ENCODE results near the gene NDUFA7. TPM values are rescaled to one million over a fixed set of nuclear protein-coding genes. Genes with fewer than 3 reads are reported as not detected.

The NDUFA7 gene
- total RNA-seq, 1 experiment from 2014 or later: 73.0 TPM

DNA sequence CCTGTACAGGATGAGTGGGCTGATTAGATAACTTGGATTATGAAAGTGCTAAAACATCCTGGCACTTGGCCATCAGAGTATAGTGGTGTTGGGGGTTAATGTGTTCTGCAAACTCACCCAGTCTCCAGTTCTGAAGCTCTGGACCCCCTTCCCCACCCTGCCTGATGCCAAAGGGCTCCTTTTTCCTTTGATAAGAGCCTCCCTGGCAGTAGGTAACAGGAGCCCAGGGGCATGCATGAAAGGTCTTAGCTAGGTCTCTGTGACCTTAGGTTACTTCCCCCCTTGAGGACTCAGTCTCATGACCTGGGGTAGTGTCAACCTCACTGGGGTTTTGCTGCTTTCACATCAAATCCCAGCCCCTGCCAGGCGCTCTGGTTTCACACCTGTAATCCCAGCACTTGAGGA lies 2.6 kb upstream of the NDUFA7 start:
- no peak for DNase-seq
- no peak overlapping the region for H3K27ac Mint-ChIP-seq

More for the DNA sequence above, 2.6 kb upstream of the NDUFA7 start:
- Mint-ChIP-seq H3K36me3 (ENCODE audit: insufficient read depth in 1 of 3, low read depth in 3 of 3) (peaks cover 14 to 31% (median 22%) of the 10 kb centered on the region in 3 experiments), H3K9me3 (peaks cover 0 to 3% of the 10 kb centered on the region in 2 experiments; a peak in 2 of 5 replicates), H3K27me3 (ENCODE audit: low read depth) (peaks cover 8% of the 10 kb centered on the region), H3K4me3 (peak overlapping the region; percentile 96 to 98; a peak in 3 of 5 replicates), H3K4me1 (peaks cover 12 to 25% of the 10 kb centered on the region in 2 experiments)
- no peak overlapping the region for H3K23ac ChIP-seq (ENCODE audit: insufficient read length, low read depth, low read length)
- peaks cover 6% of the 10 kb centered on the region for H3K23me2 ChIP-seq (ENCODE audit: insufficient read length, low read depth, low read length, poor library complexity, severe bottlenecking)
- H4K5ac ChIP-seq (ENCODE audit: insufficient read length, low read depth, low read length): no peak overlapping the region
- no peak overlapping the region for H3T11ph ChIP-seq (ENCODE audit: low read length)
- H3K18ac ChIP-seq (ENCODE audit: insufficient read length, low read depth, low read length): no peak overlapping the region
- H2BK120ac ChIP-seq (ENCODE audit: low read depth, low read length, poor library complexity, severe bottlenecking): no peak overlapping the region
- H3K9me3 ChIP-seq (ENCODE audit: control insufficient read depth, low read depth, low read length): no peaks in the 10 kb centered on the region
- H4K20me1 ChIP-seq (ENCODE audit: control insufficient read depth, insufficient read depth, insufficient read length): no peaks in the 10 kb centered on the region
- no peak overlapping the region for H2BK20ac ChIP-seq (ENCODE audit: low read depth, low read length, poor library complexity, severe bottlenecking)
- H3K4ac ChIP-seq (ENCODE audit: low read depth, low read length): no peak overlapping the region
- no peak overlapping the region for H2AFZ ChIP-seq (ENCODE audit: low read length)
- TF ChIP-seq, protein P1, sequence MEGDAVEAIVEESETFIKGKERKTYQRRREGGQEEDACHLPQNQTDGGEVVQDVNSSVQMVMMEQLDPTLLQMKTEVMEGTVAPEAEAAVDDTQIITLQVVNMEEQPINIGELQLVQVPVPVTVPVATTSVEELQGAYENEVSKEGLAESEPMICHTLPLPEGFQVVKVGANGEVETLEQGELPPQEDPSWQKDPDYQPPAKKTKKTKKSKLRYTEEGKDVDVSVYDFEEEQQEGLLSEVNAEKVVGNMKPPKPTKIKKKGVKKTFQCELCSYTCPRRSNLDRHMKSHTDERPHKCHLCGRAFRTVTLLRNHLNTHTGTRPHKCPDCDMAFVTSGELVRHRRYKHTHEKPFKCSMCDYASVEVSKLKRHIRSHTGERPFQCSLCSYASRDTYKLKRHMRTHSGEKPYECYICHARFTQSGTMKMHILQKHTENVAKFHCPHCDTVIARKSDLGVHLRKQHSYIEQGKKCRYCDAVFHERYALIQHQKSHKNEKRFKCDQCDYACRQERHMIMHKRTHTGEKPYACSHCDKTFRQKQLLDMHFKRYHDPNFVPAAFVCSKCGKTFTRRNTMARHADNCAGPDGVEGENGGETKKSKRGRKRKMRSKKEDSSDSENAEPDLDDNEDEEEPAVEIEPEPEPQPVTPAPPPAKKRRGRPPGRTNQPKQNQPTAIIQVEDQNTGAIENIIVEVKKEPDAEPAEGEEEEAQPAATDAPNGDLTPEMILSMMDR (conservative IDR thresholded peaks at IDR 0.05): no peak
- H2BK5ac ChIP-seq (ENCODE audit: insufficient read length, low read length): no peak overlapping the region
- no peak overlapping the region for H2BK15ac ChIP-seq (ENCODE audit: low read depth, low read length)
- H2AK5ac ChIP-seq (ENCODE audit: insufficient read length, low read length): no peak overlapping the region
- no peak overlapping the region for H4K91ac ChIP-seq (ENCODE audit: insufficient read length, low read depth, low read length)
- no peak overlapping the region for H2BK12ac ChIP-seq (ENCODE audit: insufficient read length, low read depth, low read length)
- H3K79me1 ChIP-seq (ENCODE audit: insufficient read depth, low read depth, low read length, poor library complexity, severe bottlenecking): no peaks in the 10 kb centered on the region
- no CpG with 5 or more reads among the region's 1 CpG for WGBS (ENCODE audit: extremely low coverage, insufficient read length, low lambda C conversion rate)
- no peak overlapping the region for H3K9ac ChIP-seq (ENCODE audit: extremely low read depth, insufficient read length, low read length)
- H3K14ac ChIP-seq (ENCODE audit: insufficient read depth, low read length): no peak overlapping the region
- no peak overlapping the region for H4K8ac ChIP-seq (replicated peaks; ENCODE audit: insufficient read length, low read depth, low read length)
- H3K4me2 ChIP-seq (ENCODE audit: insufficient read depth, insufficient read length, low read length): no peak overlapping the region
- H3K27me3 ChIP-seq (ENCODE audit: insufficient read depth, low read length): no peaks in the 10 kb centered on the region
- no peak overlapping the region for H3K27ac ChIP-seq (ENCODE audit: insufficient read length, low read depth, low read length)
- H3K79me2 ChIP-seq (ENCODE audit: insufficient read depth, low read length): peaks cover 5% of the 10 kb centered on the region; the same call in 1 of the 2 replicates
- H3K56ac ChIP-seq (ENCODE audit: insufficient read length, low read depth, low read length): no peak overlapping the region
- H3K4me1 ChIP-seq (ENCODE audit: insufficient read depth, low read length): no peaks in the 10 kb centered on the region
